H9 (cell line): ENCODE results near the gene VOPP1. TPM values are rescaled to one million over a fixed set of nuclear protein-coding genes. Genes with fewer than 3 reads are reported as not detected.
A peak's percentile ranks its signal among the peaks of the same experiment; 100 is the strongest.
"Not testable (repeated sequence)": the region's sequence is repeated elsewhere in the genome, so short reads cannot be mapped to it uniquely, and the experiment has no call there.

ENCODE experiments used
- DNase-seq: peaks from one replicate; pipeline ENCODE4 v3.0.0-alpha.2; 2017
- H2AFZ ChIP-seq: one replicate; pipeline ENCODE4 v1.6.1; 2013; ENCODE audit warnings: mild to moderate bottlenecking, low read length, control low read depth, moderate library complexity
- H2AK5ac ChIP-seq: 2 replicates; pipeline ENCODE4 v1.6.1; 2013; ENCODE audit warnings: low read length, control low read depth, mixed read lengths; ENCODE audit not compliant: insufficient read length
- H2BK120ac ChIP-seq: one replicate; pipeline ENCODE4 v1.6.1; 2013; ENCODE audit warnings: low read depth, mild to moderate bottlenecking, low read length, control low read depth, inconsistent platforms; ENCODE audit not compliant: poor library complexity, severe bottlenecking
- H2BK12ac ChIP-seq: 2 replicates; pipeline ENCODE4 v1.6.1; 2013; ENCODE audit warnings: low read length, control low read depth, mixed read lengths, low read depth; ENCODE audit not compliant: insufficient read length
- H2BK15ac ChIP-seq: 2 replicates; pipeline ENCODE4 v1.6.1; 2013; ENCODE audit warnings: low read depth, low read length, control low read depth
- H2BK20ac ChIP-seq: one replicate; pipeline ENCODE4 v1.6.1; 2013; ENCODE audit warnings: low read depth, mild to moderate bottlenecking, low read length, control low read depth, inconsistent platforms; ENCODE audit not compliant: poor library complexity, severe bottlenecking
- H2BK5ac ChIP-seq: 2 replicates; pipeline ENCODE4 v1.6.1; 2013; ENCODE audit warnings: low read length, control low read depth, mixed read lengths; ENCODE audit not compliant: insufficient read length
- H3K14ac ChIP-seq: 2 replicates; pipeline ENCODE4 v1.6.1; 2013; ENCODE audit warnings: low read length, control low read depth; ENCODE audit not compliant: insufficient read depth
- H3K18ac ChIP-seq: 2 replicates; pipeline ENCODE4 v1.6.1; 2013; ENCODE audit warnings: low read depth, mild to moderate bottlenecking, mixed read lengths, low read length, control low read depth; ENCODE audit not compliant: insufficient read length
- H3K23ac ChIP-seq: 2 replicates; pipeline ENCODE4 v1.6.1; 2013; ENCODE audit warnings: low read length, control low read depth, mixed read lengths, low read depth; ENCODE audit not compliant: insufficient read length
- H3K23me2 ChIP-seq: 2 replicates; pipeline ENCODE4 v1.6.1; 2013; ENCODE audit warnings: low read depth, mild to moderate bottlenecking, mixed read lengths, low read length, control low read depth; ENCODE audit not compliant: insufficient read length, poor library complexity, severe bottlenecking
- H3K27ac ChIP-seq: 2 replicates; pipeline ENCODE4 v1.5.1; 2013; ENCODE audit warnings: low read length, control low read depth, mixed read lengths, low read depth; ENCODE audit not compliant: insufficient read length
- H3K27me3 ChIP-seq: 2 replicates; pipeline ENCODE4 v1.6.1; 2013; ENCODE audit warnings: low read length, control low read depth, inconsistent platforms; ENCODE audit not compliant: insufficient read depth
- H3K4ac ChIP-seq: 2 replicates; pipeline ENCODE4 v1.6.1; 2013; ENCODE audit warnings: low read depth, mild to moderate bottlenecking, control low read depth, inconsistent platforms, low read length, moderate library complexity
- H3K4me1 ChIP-seq: 2 replicates; pipeline ENCODE4 v1.6.1; 2013; ENCODE audit warnings: low read length, control low read depth, inconsistent platforms; ENCODE audit not compliant: insufficient read depth
- H3K4me2 ChIP-seq: 2 replicates; pipeline ENCODE4 v1.6.1; 2013; ENCODE audit warnings: low read length, control low read depth, mixed read lengths; ENCODE audit not compliant: insufficient read length, insufficient read depth
- H3K56ac ChIP-seq: 2 replicates; pipeline ENCODE4 v1.6.1; 2013; ENCODE audit warnings: low read depth, mild to moderate bottlenecking, mixed read lengths, low read length, control low read depth; ENCODE audit not compliant: insufficient read length
- H3K79me1 ChIP-seq: 2 replicates; pipeline ENCODE4 v1.6.1; 2013; ENCODE audit warnings: low read depth, mild to moderate bottlenecking, moderate library complexity, low read length, control low read depth, inconsistent platforms; ENCODE audit not compliant: insufficient read depth, poor library complexity, severe bottlenecking
- H3K79me2 ChIP-seq: 2 replicates; pipeline ENCODE4 v1.6.1; 2013; ENCODE audit warnings: low read length, control low read depth, inconsistent platforms; ENCODE audit not compliant: insufficient read depth
- H3K9ac ChIP-seq: 2 replicates; pipeline ENCODE4 v1.6.1; 2013; ENCODE audit warnings: low read length, control low read depth, mixed read lengths; ENCODE audit not compliant: insufficient read length; ENCODE audit errors: extremely low read depth
- H3K9me3 ChIP-seq: one replicate; pipeline ENCODE4 v1.6.1; 2013; ENCODE audit warnings: low read depth, low read length, inconsistent platforms; ENCODE audit not compliant: control insufficient read depth
- H3T11ph ChIP-seq: one replicate; pipeline ENCODE4 v1.6.1; 2013; ENCODE audit warnings: mild to moderate bottlenecking, low read length, control low read depth, inconsistent platforms
- H4K20me1 ChIP-seq: one replicate; pipeline ENCODE4 v1.6.1; 2013; ENCODE audit not compliant: control insufficient read depth, insufficient read length, insufficient read depth
- H4K5ac ChIP-seq: 2 replicates; pipeline ENCODE4 v1.6.1; 2013; ENCODE audit warnings: low read depth, mild to moderate bottlenecking, mixed read lengths, low read length, control low read depth; ENCODE audit not compliant: insufficient read length
- H4K8ac ChIP-seq: replicated peaks from 2 replicates; pipeline ENCODE4 v1.6.1; 2013; ENCODE audit warnings: low read length, control low read depth, mixed read lengths, low read depth; ENCODE audit not compliant: insufficient read length
- H4K91ac ChIP-seq: 2 replicates; pipeline ENCODE4 v1.6.1; 2013; ENCODE audit warnings: low read depth, mild to moderate bottlenecking, moderate library complexity, mixed read lengths, low read length, control low read depth; ENCODE audit not compliant: insufficient read length
- H3K27ac Mint-ChIP-seq, 3 experiments: 2 replicates in 2 of 3; 3 replicates in 1 of 3; pipeline ENCODE4 v1.8.0; 2020 to 2021; ENCODE audit warnings: mixed read lengths in 3 of 3, mild to moderate bottlenecking in 1 of 3, moderate library complexity in 1 of 3
- H3K27me3 Mint-ChIP-seq: 2 replicates; pipeline ENCODE4 v1.8.0; 2021; ENCODE audit warnings: low read depth, mild to moderate bottlenecking, moderate library complexity, mixed read lengths
- H3K36me3 Mint-ChIP-seq, 3 experiments: 2 replicates in 2 of 3; 3 replicates in 1 of 3; pipeline ENCODE4 v1.8.0; 2020 to 2021; ENCODE audit warnings: low read depth in 3 of 3, mixed read lengths in 3 of 3; ENCODE audit not compliant: insufficient read depth in 1 of 3
- H3K4me1 Mint-ChIP-seq, 2 experiments: 2 replicates each; pipeline ENCODE4 v1.8.0; 2020; ENCODE audit warnings: mixed read lengths in 2 of 2
- H3K4me3 Mint-ChIP-seq, 2 experiments: 2 replicates in 1 of 2; 3 replicates in 1 of 2; pipeline ENCODE4 v1.8.0; 2020 to 2021; ENCODE audit warnings: mild to moderate bottlenecking in 2 of 2, mixed read lengths in 2 of 2, moderate library complexity in 1 of 2
- H3K9me3 Mint-ChIP-seq, 2 experiments: 2 replicates in 1 of 2; 3 replicates in 1 of 2; pipeline ENCODE4 v1.8.0; 2020; ENCODE audit warnings: mild to moderate bottlenecking in 2 of 2, mixed read lengths in 2 of 2, moderate library complexity in 1 of 2
- CTCF ChIP-seq: fragments of 200-600 bp; sonication (generic); conservative IDR thresholded peaks from 3 replicates; pipeline ENCODE4 v1.8.0; 2021; ENCODE audit warnings: antibody characterized with exemption, mild to moderate bottlenecking
- whole genome bisulfite sequencing: extraction: QIAGEN DNeasy Blood & Tissue Kit; methylation state at CpG from one replicate; pipeline ENCODE4 v1.1.7; 2013; ENCODE audit warnings: missing lambda C conversion rate, low lambda C conversion rate, mixed read lengths; ENCODE audit not compliant: insufficient read length; ENCODE audit errors: extremely low coverage; 5-methylcytosine and 5-hydroxymethylcytosine counted together
- total RNA-seq: library from RNA; stranded (reverse); gene quantifications from 2 replicates; pipeline ENCODE4 v1.2.1, GENCODE V29; 2021

Gene VOPP1
- total RNA-seq, 1 experiment from 2014 or later, result 55.7 TPM

- no peaks in the 10 kb centered on the region for H3K79me2 ChIP-seq
- no peak overlapping the region for H4K5ac ChIP-seq
- H2BK5ac ChIP-seq, result no peak overlapping the region
- H3K14ac ChIP-seq, result peak overlapping the region; percentile 46; the same call in 1 of the 2 replicates
- H3K23ac ChIP-seq, result no peak overlapping the region
- no peak overlapping the region for H2BK120ac ChIP-seq
- H3K4me1 Mint-ChIP-seq, result peaks cover 30 to 34% of the 10 kb centered on the region in 2 experiments
- no peaks in the 10 kb centered on the region for H3K9me3 ChIP-seq
- H2AK5ac ChIP-seq, result no peak overlapping the region
- no peak overlapping the region for H3K4me2 ChIP-seq
- no peaks in the 10 kb centered on the region for H3K79me1 ChIP-seq
- no peak overlapping the region for H3K9ac ChIP-seq
- no peak overlapping the region for H3K27ac ChIP-seq
- peaks cover 5 to 6% (median 6%) of the 10 kb centered on the region in 3 experiments; a peak in 5 of 7 replicates for H3K36me3 Mint-ChIP-seq
- H2BK12ac ChIP-seq, result no peak overlapping the region
- no peak overlapping the region for H3T11ph ChIP-seq
- peak overlapping the region; percentile 62 to 91 (median 84); a peak in 4 of 7 replicates for H3K27ac Mint-ChIP-seq
- WGBS, result no CpG with 5 or more reads among the region's 3 CpGs
- no peaks in the 10 kb centered on the region for H4K20me1 ChIP-seq
- no peak for TF ChIP-seq CTCF
- H3K27me3 ChIP-seq, result no peaks in the 10 kb centered on the region
- H2BK20ac ChIP-seq, result no peak overlapping the region
- H3K4ac ChIP-seq, result no peak overlapping the region
- H4K91ac ChIP-seq, result no peak overlapping the region
- no peak overlapping the region for H3K4me3 Mint-ChIP-seq
- no peaks in the 10 kb centered on the region for H3K27me3 Mint-ChIP-seq
- no peaks in the 10 kb centered on the region for H3K23me2 ChIP-seq
- no peak for DNase-seq
- H3K18ac ChIP-seq, result no peak overlapping the region
- H3K4me1 ChIP-seq, result peaks cover 7% of the 10 kb centered on the region; the same call in 1 of the 2 replicates
- H2BK15ac ChIP-seq, result no peak overlapping the region
- no peak overlapping the region for H4K8ac ChIP-seq
- no peak overlapping the region for H3K56ac ChIP-seq
- H2AFZ ChIP-seq, result no peak overlapping the region
- no peaks in the 10 kb centered on the region for H3K9me3 Mint-ChIP-seq
Measured at GRCh38 chr7:55510621-55511020, 61.7 kb downstream of the VOPP1 start.

GRCh38 chr7:55510206-55510605, 62.1 kb downstream of the VOPP1 start:
- H3K18ac ChIP-seq, H3K27me3 Mint-ChIP-seq, H3K79me1 ChIP-seq, H2BK5ac ChIP-seq, H3K9ac ChIP-seq, H3K27me3 ChIP-seq, H3K4ac ChIP-seq, H4K8ac ChIP-seq, H3K23me2 ChIP-seq, H3K36me3 Mint-ChIP-seq, H3K27ac Mint-ChIP-seq, H3K79me2 ChIP-seq, H4K20me1 ChIP-seq, H2AK5ac ChIP-seq, H3K56ac ChIP-seq, H4K91ac ChIP-seq, H2BK20ac ChIP-seq, DNase-seq, H2BK15ac ChIP-seq, H3K14ac ChIP-seq, H2AFZ ChIP-seq, H2BK120ac ChIP-seq, H3K23ac ChIP-seq, H3K4me3 Mint-ChIP-seq, H3K4me1 ChIP-seq, H4K5ac ChIP-seq, H3T11ph ChIP-seq, H2BK12ac ChIP-seq, H3K27ac ChIP-seq, H3K9me3 ChIP-seq, H3K9me3 Mint-ChIP-seq, H3K4me2 ChIP-seq: not testable (repeated sequence)
- H3K4me1 Mint-ChIP-seq, result peaks cover 30 to 34% of the 10 kb centered on the region in 2 experiments
- no CpG with 5 or more reads among the region's 1 CpG for WGBS
